Epithelial cell of esophagus (primary cell): ENCODE measurements around the gene CHI3L1.

Source experiments
- DNase-seq: peaks from one replicate; pipeline ENCODE4 v3.0.0; 2010; ENCODE audit warnings: low read depth
- H3K4me3 ChIP-seq: 2 replicates; pipeline ENCODE4 v1.5.1; 2011; ENCODE audit warnings: mild to moderate bottlenecking, low read length, control low read depth
- TF ChIP-seq, protein P1 (sequence below): IDR thresholded peaks from 2 replicates; pipeline ENCODE4 v1.5.1; 2011; ENCODE audit warnings: low read depth, mild to moderate bottlenecking, low read length, control low read depth, inconsistent platforms; ENCODE audit not compliant: insufficient read depth; ENCODE audit errors: missing control alignments

Gene CHI3L1

DNA sequence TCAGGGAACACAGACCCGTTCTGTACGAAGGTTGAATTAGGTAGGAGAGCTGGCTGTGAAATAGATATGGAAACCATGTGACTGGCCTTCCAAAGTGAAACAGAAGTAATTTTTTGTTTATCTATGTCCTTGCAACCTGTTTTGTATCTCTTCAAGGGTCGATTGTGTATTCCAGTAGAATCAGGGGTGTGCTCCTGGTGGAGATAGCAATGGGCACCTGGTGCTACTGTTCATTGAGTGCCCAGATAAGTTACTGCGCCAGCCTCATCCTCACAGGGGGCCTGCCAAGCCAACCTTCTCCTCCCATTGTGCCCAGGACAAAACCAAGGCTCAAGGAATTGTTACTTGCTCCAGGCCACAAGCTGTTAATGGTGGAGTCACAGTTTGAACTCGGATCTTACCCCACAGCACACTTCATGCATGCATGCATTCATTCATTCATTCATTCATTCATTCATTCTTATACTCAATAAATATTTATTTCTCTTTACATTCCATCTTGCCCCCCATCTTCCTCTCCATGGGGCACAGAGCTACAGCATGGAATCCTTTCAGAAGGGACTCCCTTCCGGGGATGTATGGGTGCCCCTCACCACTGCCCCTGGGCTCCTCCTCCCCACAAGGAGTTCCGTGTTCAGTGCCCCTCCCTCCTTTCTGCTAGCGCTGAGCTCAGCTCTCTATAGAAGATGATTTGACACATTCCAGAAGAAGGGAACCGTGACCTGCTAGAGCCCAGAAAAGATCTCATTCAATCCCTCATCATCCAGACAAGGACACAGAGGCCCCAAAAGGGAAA is 34.9 kb downstream of the CHI3L1 start:
- DNase-seq = no peak
- TF ChIP-seq, protein P1, sequence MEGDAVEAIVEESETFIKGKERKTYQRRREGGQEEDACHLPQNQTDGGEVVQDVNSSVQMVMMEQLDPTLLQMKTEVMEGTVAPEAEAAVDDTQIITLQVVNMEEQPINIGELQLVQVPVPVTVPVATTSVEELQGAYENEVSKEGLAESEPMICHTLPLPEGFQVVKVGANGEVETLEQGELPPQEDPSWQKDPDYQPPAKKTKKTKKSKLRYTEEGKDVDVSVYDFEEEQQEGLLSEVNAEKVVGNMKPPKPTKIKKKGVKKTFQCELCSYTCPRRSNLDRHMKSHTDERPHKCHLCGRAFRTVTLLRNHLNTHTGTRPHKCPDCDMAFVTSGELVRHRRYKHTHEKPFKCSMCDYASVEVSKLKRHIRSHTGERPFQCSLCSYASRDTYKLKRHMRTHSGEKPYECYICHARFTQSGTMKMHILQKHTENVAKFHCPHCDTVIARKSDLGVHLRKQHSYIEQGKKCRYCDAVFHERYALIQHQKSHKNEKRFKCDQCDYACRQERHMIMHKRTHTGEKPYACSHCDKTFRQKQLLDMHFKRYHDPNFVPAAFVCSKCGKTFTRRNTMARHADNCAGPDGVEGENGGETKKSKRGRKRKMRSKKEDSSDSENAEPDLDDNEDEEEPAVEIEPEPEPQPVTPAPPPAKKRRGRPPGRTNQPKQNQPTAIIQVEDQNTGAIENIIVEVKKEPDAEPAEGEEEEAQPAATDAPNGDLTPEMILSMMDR = no peak
- H3K4me3 ChIP-seq = no peak overlapping the region

GRCh38 chr1:203150511-203151297 is 35.8 kb downstream of the CHI3L1 start:
- TF ChIP-seq, protein P1 = no peak
- no peak overlapping the region for H3K4me3 ChIP-seq
- DNase-seq = no peak

DNA sequence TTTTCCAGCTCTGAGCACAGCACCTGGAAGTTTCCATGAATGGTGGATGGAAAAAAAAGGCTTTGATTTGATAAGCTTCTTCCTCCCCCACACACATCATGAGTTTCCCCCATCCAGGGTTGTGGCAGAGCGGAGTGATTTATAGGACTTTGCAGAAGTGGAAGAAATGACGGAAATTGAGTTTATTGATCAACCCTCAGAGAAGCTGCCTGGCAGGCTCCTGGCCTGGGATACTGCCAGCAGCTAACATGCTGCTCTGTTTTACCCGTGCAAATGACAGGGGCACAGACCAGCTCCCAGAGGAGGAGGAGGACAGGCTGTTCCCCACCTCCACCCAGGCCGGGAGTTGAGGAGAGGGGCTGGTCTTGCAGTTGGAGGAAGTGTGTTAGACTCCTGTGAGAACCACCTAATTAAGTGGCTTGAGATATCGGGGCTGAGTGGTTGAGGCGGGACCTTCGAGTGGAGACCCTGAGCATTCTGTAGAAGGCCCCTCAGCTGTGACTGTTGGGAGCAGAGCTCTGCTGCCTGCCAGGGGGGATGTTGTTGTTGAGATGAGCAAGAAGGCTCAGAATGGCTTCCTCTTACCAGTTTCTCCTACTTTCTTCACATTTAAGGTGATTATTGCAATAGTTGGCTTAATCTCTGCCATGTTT is 37.2 kb downstream of the CHI3L1 start:
- DNase-seq = no peak
- TF ChIP-seq, protein P1 = no peak
- H3K4me3 ChIP-seq = no peak overlapping the region

- no peak for DNase-seq
- H3K4me3 ChIP-seq = no peak overlapping the region
- TF ChIP-seq, protein P1 = no peak
These were observed 37.9 kb downstream of the CHI3L1 start for GRCh38 chr1:203148579-203148978.

DNA sequence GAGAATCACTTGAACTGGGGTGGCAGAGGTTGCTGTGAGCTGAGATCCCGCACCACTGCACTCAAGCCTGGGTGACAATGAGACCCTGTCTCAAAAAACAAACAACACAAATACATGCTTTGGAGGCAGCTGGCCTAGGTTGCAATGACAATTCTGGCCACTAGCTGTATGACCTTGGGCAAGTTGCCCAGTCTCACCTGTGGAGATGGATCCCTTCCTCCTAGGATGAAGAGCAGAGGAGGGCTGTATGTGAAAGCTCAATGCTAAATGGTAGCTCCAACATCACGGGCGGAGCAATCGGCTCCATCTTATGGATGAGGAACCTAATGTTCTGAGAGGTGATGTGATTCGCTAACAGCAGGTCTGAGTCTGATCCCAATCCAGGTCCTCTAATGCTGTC is 38.4 kb downstream of the CHI3L1 start:
- TF ChIP-seq, protein P1 = peak; percentile 47
- DNase-seq = peak; percentile 32

DNA sequence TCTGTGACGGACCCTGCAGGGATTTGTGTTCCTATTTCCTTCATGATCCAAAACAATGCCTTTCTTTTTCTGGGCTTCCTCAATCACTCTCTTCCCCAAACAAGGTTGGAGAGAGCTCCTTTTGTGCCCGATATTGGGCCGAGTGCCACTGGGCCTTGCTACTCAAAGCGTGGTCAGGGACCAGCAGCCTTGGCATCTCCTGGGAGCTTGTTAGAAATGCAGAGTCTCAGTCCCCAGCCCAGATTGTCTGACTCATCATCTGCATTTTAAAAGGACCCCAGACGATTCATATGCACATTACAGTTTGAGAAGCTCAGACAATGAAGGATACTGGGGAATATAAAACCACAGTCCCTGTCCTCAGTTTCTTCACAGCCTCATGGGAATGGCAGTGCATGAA is 39.1 kb downstream of the CHI3L1 start:
- DNase-seq = no peak
- no peak overlapping the region for H3K4me3 ChIP-seq
- TF ChIP-seq, protein P1 = no peak

More for the DNA sequence above, 38.4 kb downstream of the CHI3L1 start:
- H3K4me3 ChIP-seq = no peak overlapping the region
